ENCODE results near the gene KRT23. TPM values are rescaled to one million over a fixed set of nuclear protein-coding genes. Genes with fewer than 3 reads are reported as not detected.
A peak's percentile ranks its signal among the peaks of the same experiment; 100 is the strongest.

KRT23 gene
- polyA plus RNA-seq, 3 donors from 2014 or later = not detected

- Mint-ChIP-seq H3K27me3 (ENCODE audit: low read depth in 3 of 3) (peaks cover 2 to 4% (median 2%) of the 10 kb centered on the region in 3 donors), H3K9me3 (no peaks in the 10 kb centered on the region), H3K4me3 (no peak overlapping the region), H3K36me3 (no peaks in the 10 kb centered on the region), H3K27ac (no peak overlapping the region), H3K4me1 (no peaks in the 10 kb centered on the region)
- DNase-seq = no peak
Measured at GRCh38 chr17:40960144-40960543, 22.7 kb upstream of the KRT23 start.

GRCh38 chr17:40958086-40958953, 20.9 kb upstream of the KRT23 start:
- Mint-ChIP-seq H3K36me3 (no peaks in the 10 kb centered on the region), H3K27me3 (ENCODE audit: low read depth in 3 of 3) (peaks cover 4 to 6% (median 6%) of the 10 kb centered on the region in 3 donors), H3K4me3 (no peak overlapping the region), H3K9me3 (no peaks in the 10 kb centered on the region), H3K4me1 (no peaks in the 10 kb centered on the region), H3K27ac (no peak overlapping the region)
- no peak for DNase-seq

- no peaks in the 10 kb centered on the region for H3K9me3 Mint-ChIP-seq
- no peak overlapping the region for H3K4me3 Mint-ChIP-seq
- no peaks in the 10 kb centered on the region for H3K36me3 Mint-ChIP-seq
- no peak overlapping the region for H3K27ac Mint-ChIP-seq
- peaks cover 4 to 15% (median 6%) of the 10 kb centered on the region in 3 donors for H3K27me3 Mint-ChIP-seq (ENCODE audit: low read depth in 3 of 3)
- H3K4me1 Mint-ChIP-seq = no peaks in the 10 kb centered on the region
- no peak for DNase-seq
Measured at GRCh38 chr17:40956401-40957254, 19.2 kb upstream of the KRT23 start.

GRCh38 chr17:40953881-40954280, 16.4 kb upstream of the KRT23 start:
- no peaks in the 10 kb centered on the region for H3K36me3 Mint-ChIP-seq
- H3K4me1 Mint-ChIP-seq = no peaks in the 10 kb centered on the region
- no peak overlapping the region for H3K27ac Mint-ChIP-seq
- no peak overlapping the region for H3K4me3 Mint-ChIP-seq
- peaks cover 9 to 20% (median 13%) of the 10 kb centered on the region in 3 donors for H3K27me3 Mint-ChIP-seq (ENCODE audit: low read depth in 3 of 3)
- no peak for DNase-seq
- H3K9me3 Mint-ChIP-seq = peaks cover 0 to 2% (median 0%) of the 10 kb centered on the region in 6 donors

- Mint-ChIP-seq H3K27me3 (ENCODE audit: low read depth in 3 of 3) (peaks cover 9 to 30% (median 13%) of the 10 kb centered on the region in 3 donors), H3K4me1 (no peaks in the 10 kb centered on the region), H3K27ac (no peak overlapping the region), H3K4me3 (no peak overlapping the region), H3K36me3 (no peaks in the 10 kb centered on the region), H3K9me3 (peaks cover 0 to 2% (median 0%) of the 10 kb centered on the region in 6 donors)
- DNase-seq = no peak
Measured at GRCh38 chr17:40952661-40953060, 15.2 kb upstream of the KRT23 start.

- no peak overlapping the region for H3K4me3 Mint-ChIP-seq
- no peaks in the 10 kb centered on the region for H3K4me1 Mint-ChIP-seq
- no peaks in the 10 kb centered on the region for H3K36me3 Mint-ChIP-seq
- no peak overlapping the region for H3K27ac Mint-ChIP-seq
- peaks cover 9 to 30% (median 15%) of the 10 kb centered on the region in 3 donors for H3K27me3 Mint-ChIP-seq (ENCODE audit: low read depth in 3 of 3)
- peaks cover 0 to 2% (median 0%) of the 10 kb centered on the region in 6 donors for H3K9me3 Mint-ChIP-seq
- DNase-seq = no peak
Measured at GRCh38 chr17:40952154-40952553, 14.7 kb upstream of the KRT23 start.

- no peak for DNase-seq
- no peak overlapping the region for H3K27ac Mint-ChIP-seq
- no peaks in the 10 kb centered on the region for H3K36me3 Mint-ChIP-seq
- H3K9me3 Mint-ChIP-seq = peaks cover 0 to 2% (median 0%) of the 10 kb centered on the region in 6 donors
- H3K27me3 Mint-ChIP-seq (ENCODE audit: low read depth in 3 of 3) = peaks cover 9 to 35% (median 15%) of the 10 kb centered on the region in 3 donors
- no peak overlapping the region for H3K4me3 Mint-ChIP-seq
- no peaks in the 10 kb centered on the region for H3K4me1 Mint-ChIP-seq
Measured at GRCh38 chr17:40951011-40951622, 13.7 kb upstream of the KRT23 start.

GRCh38 chr17:40950176-40950575, 12.7 kb upstream of the KRT23 start:
- Mint-ChIP-seq H3K27ac (no peak overlapping the region), H3K4me1 (no peaks in the 10 kb centered on the region), H3K4me3 (peak overlapping the region in 1 of 5 donors; percentile 1), H3K27me3 (ENCODE audit: low read depth in 3 of 3) (peaks cover 9 to 39% (median 17%) of the 10 kb centered on the region in 3 donors), H3K36me3 (no peaks in the 10 kb centered on the region), H3K9me3 (peaks cover 0 to 2% (median 0%) of the 10 kb centered on the region in 6 donors)
- no peak for DNase-seq

GRCh38 chr17:40949418-40949817, 12.0 kb upstream of the KRT23 start:
- Mint-ChIP-seq H3K27ac (no peak overlapping the region), H3K4me3 (no peak overlapping the region), H3K4me1 (no peaks in the 10 kb centered on the region), H3K27me3 (ENCODE audit: low read depth in 3 of 3) (peaks cover 12 to 37% (median 15%) of the 10 kb centered on the region in 3 donors), H3K36me3 (no peaks in the 10 kb centered on the region), H3K9me3 (peaks cover 0 to 2% (median 0%) of the 10 kb centered on the region in 6 donors)
- DNase-seq = no peak

GRCh38 chr17:40947929-40948328, 10.5 kb upstream of the KRT23 start:
- H3K36me3 Mint-ChIP-seq = no peaks in the 10 kb centered on the region
- no peak overlapping the region for H3K4me3 Mint-ChIP-seq
- H3K4me1 Mint-ChIP-seq = no peaks in the 10 kb centered on the region

GRCh38 chr17:40945414-40945813, 8.0 kb upstream of the KRT23 start:
- Mint-ChIP-seq H3K27me3 (ENCODE audit: low read depth in 3 of 3) (peaks cover 9 to 34% (median 11%) of the 10 kb centered on the region in 3 donors), H3K36me3 (no peaks in the 10 kb centered on the region), H3K9me3 (peaks cover 0 to 2% (median 0%) of the 10 kb centered on the region in 6 donors)

More at GRCh38 chr17:40947929-40948328, 10.5 kb upstream of the KRT23 start:
- peaks cover 12 to 33% (median 13%) of the 10 kb centered on the region in 3 donors for H3K27me3 Mint-ChIP-seq (ENCODE audit: low read depth in 3 of 3)
- DNase-seq = no peak
- no peak overlapping the region for H3K27ac Mint-ChIP-seq
- H3K9me3 Mint-ChIP-seq = peaks cover 0 to 2% (median 0%) of the 10 kb centered on the region in 6 donors

GRCh38 chr17:40944531-40944930, 7.1 kb upstream of the KRT23 start:
- DNase-seq = no peak
- Mint-ChIP-seq H3K36me3 (no peaks in the 10 kb centered on the region), H3K4me3 (no peak overlapping the region), H3K27me3 (ENCODE audit: low read depth in 3 of 3) (peaks cover 6 to 32% (median 11%) of the 10 kb centered on the region in 3 donors), H3K9me3 (no peaks in the 10 kb centered on the region), H3K4me1 (no peaks in the 10 kb centered on the region), H3K27ac (no peak overlapping the region)

More at GRCh38 chr17:40945414-40945813, 8.0 kb upstream of the KRT23 start:
- H3K4me1 Mint-ChIP-seq = no peaks in the 10 kb centered on the region
- no peak overlapping the region for H3K4me3 Mint-ChIP-seq
- H3K27ac Mint-ChIP-seq = no peak overlapping the region
- no peak for DNase-seq

- Mint-ChIP-seq H3K9me3 (no peaks in the 10 kb centered on the region), H3K27me3 (ENCODE audit: low read depth in 3 of 3) (peaks cover 5 to 22% (median 9%) of the 10 kb centered on the region in 3 donors), H3K27ac (no peak overlapping the region), H3K4me1 (no peaks in the 10 kb centered on the region), H3K36me3 (no peaks in the 10 kb centered on the region), H3K4me3 (no peak overlapping the region)
- no peak for DNase-seq
Measured at GRCh38 chr17:40942553-40942952, 5.1 kb upstream of the KRT23 start.

All from immature natural killer cell (primary cell).